Neuronal stem cell (in vitro differentiated cells): Measurements from ENCODE around the gene EYA3. TPM values are rescaled to one million over a fixed set of nuclear protein-coding genes. Genes with fewer than 3 reads are reported as not detected.

Source experiments
- DNase-seq: peaks from one replicate; pipeline ENCODE4 v3.0.0-alpha.2; 2013; ENCODE audit warnings: low spot score
- H2AFZ ChIP-seq: one replicate; pipeline ENCODE4 v1.6.1; 2013; ENCODE audit warnings: mild to moderate bottlenecking, low read length, inconsistent platforms
- H2AK5ac ChIP-seq: 2 replicates; pipeline ENCODE4 v1.6.1; 2013; ENCODE audit warnings: low read depth, mild to moderate bottlenecking, inconsistent platforms, low read length, moderate library complexity, mixed read lengths
- H2BK120ac ChIP-seq: 2 replicates; pipeline ENCODE4 v1.6.1; 2013; ENCODE audit warnings: low read depth, mild to moderate bottlenecking, inconsistent platforms, low read length, moderate library complexity, mixed read lengths
- H2BK12ac ChIP-seq: one replicate; pipeline ENCODE4 v1.6.1; 2013; ENCODE audit warnings: low read length, inconsistent platforms
- H2BK15ac ChIP-seq: 2 replicates; pipeline ENCODE4 v1.6.1; 2013; ENCODE audit warnings: mild to moderate bottlenecking, low read length, inconsistent platforms, mixed read lengths
- H2BK5ac ChIP-seq: one replicate; pipeline ENCODE4 v1.6.1; 2013; ENCODE audit warnings: inconsistent platforms, mild to moderate bottlenecking, low read length, moderate library complexity
- H3K14ac ChIP-seq: one replicate; pipeline ENCODE4 v1.6.1; 2013; ENCODE audit warnings: low read length, inconsistent platforms
- H3K18ac ChIP-seq: 2 replicates; pipeline ENCODE4 v1.6.1; 2013; ENCODE audit warnings: low read length, inconsistent platforms
- H3K23ac ChIP-seq: 2 replicates; pipeline ENCODE4 v1.6.1; 2013; ENCODE audit warnings: low read depth, mild to moderate bottlenecking, mixed read lengths, low read length, inconsistent platforms; ENCODE audit not compliant: poor library complexity
- H3K27ac ChIP-seq: replicated peaks from 3 replicates; pipeline ENCODE4 v1.5.1; 2013; ENCODE audit warnings: low read length, inconsistent platforms
- H3K27me3 ChIP-seq, 3 experiments: 2 replicates each; pipeline ENCODE4 v1.6.1; 2013; ENCODE audit warnings: low read length in 3 of 3, mild to moderate bottlenecking in 2 of 3, inconsistent platforms in 1 of 3, low read depth in 1 of 3, mixed read lengths in 1 of 3, moderate library complexity in 1 of 3; ENCODE audit not compliant: control insufficient read depth in 3 of 3, insufficient read depth in 3 of 3
- H3K36me3 ChIP-seq, 2 donors: replicated peaks in 1 of 2; 2 replicates each; pipeline ENCODE4 v1.6.1; 2013; ENCODE audit warnings: low read length in 2 of 2; ENCODE audit not compliant: control insufficient read depth in 2 of 2, insufficient read depth in 2 of 2
- H3K4ac ChIP-seq: 2 replicates; pipeline ENCODE4 v1.6.1; 2013; ENCODE audit warnings: inconsistent platforms, mild to moderate bottlenecking, low read length, moderate library complexity
- H3K4me1 ChIP-seq, 2 donors: 1 replicate in 1 of 2; 2 replicates in 1 of 2; pipeline ENCODE4 v1.6.1; 2013; ENCODE audit warnings: low read length in 2 of 2, low read depth in 1 of 2; ENCODE audit not compliant: control insufficient read depth in 2 of 2, insufficient read depth in 1 of 2
- H3K4me2 ChIP-seq: one replicate; pipeline ENCODE4 v1.6.1; 2013; ENCODE audit warnings: mild to moderate bottlenecking, low read length, inconsistent platforms; ENCODE audit not compliant: insufficient read depth, poor library complexity, severe bottlenecking
- H3K4me3 ChIP-seq, 2 donors: 2 replicates each; pipeline ENCODE4 v1.5.1; 2013; ENCODE audit warnings: low read length in 2 of 2, mild to moderate bottlenecking in 2 of 2, inconsistent platforms in 1 of 2, moderate library complexity in 1 of 2
- H3K79me1 ChIP-seq: one replicate; pipeline ENCODE4 v1.6.1; 2013; ENCODE audit warnings: low read depth, mild to moderate bottlenecking, inconsistent platforms, low read length, moderate library complexity
- H3K9ac ChIP-seq: one replicate; pipeline ENCODE4 v1.6.1; 2013; ENCODE audit warnings: mild to moderate bottlenecking, low read depth, low read length, inconsistent platforms; ENCODE audit not compliant: poor library complexity
- H3K9me3 ChIP-seq, 2 donors: replicated peaks in 1 of 2; 2 replicates each; pipeline versions ENCODE3 to v1.6.1; 2013; ENCODE audit warnings: low read length in 2 of 2, mild to moderate bottlenecking in 2 of 2, inconsistent platforms in 1 of 2, low read depth in 1 of 2, mixed read lengths in 1 of 2, moderate library complexity in 1 of 2; ENCODE audit not compliant: control insufficient read depth in 2 of 2, insufficient read depth in 1 of 2
- H4K8ac ChIP-seq: one replicate; pipeline ENCODE4 v1.6.1; 2013; ENCODE audit warnings: low read depth, mild to moderate bottlenecking, inconsistent platforms, low read length, moderate library complexity
- H4K91ac ChIP-seq: one replicate; pipeline ENCODE4 v1.6.1; 2013; ENCODE audit warnings: low read length, low read depth, mild to moderate bottlenecking, inconsistent platforms; ENCODE audit not compliant: poor library complexity
- WGBS, 2 donors: extraction: QIAGEN DNeasy Blood & Tissue Kit; methylation state at CpG; one replicate each; pipeline ENCODE4 v1.1.7; 2013; ENCODE audit warnings: missing lambda C conversion rate in 2 of 2, mixed read lengths in 1 of 2; ENCODE audit not compliant: insufficient read length in 2 of 2, insufficient replicate concordance in 1 of 2; ENCODE audit errors: extremely low coverage in 2 of 2; 5-methylcytosine and 5-hydroxymethylcytosine counted together
- polyA plus RNA-seq, 2 experiments: library from polyadenylated mRNA; stranded (reverse); fragments of 200-250 nt; gene quantifications; one replicate each; pipeline ENCODE4 v1.2.3, GENCODE V29; 2013

Gene EYA3, protein sequence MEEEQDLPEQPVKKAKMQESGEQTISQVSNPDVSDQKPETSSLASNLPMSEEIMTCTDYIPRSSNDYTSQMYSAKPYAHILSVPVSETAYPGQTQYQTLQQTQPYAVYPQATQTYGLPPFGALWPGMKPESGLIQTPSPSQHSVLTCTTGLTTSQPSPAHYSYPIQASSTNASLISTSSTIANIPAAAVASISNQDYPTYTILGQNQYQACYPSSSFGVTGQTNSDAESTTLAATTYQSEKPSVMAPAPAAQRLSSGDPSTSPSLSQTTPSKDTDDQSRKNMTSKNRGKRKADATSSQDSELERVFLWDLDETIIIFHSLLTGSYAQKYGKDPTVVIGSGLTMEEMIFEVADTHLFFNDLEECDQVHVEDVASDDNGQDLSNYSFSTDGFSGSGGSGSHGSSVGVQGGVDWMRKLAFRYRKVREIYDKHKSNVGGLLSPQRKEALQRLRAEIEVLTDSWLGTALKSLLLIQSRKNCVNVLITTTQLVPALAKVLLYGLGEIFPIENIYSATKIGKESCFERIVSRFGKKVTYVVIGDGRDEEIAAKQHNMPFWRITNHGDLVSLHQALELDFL
- 19.8 TPM for polyA plus RNA-seq (2013, experiment 1 of 2)
- 19.1 TPM for polyA plus RNA-seq (2013, experiment 2 of 2)

DNA sequence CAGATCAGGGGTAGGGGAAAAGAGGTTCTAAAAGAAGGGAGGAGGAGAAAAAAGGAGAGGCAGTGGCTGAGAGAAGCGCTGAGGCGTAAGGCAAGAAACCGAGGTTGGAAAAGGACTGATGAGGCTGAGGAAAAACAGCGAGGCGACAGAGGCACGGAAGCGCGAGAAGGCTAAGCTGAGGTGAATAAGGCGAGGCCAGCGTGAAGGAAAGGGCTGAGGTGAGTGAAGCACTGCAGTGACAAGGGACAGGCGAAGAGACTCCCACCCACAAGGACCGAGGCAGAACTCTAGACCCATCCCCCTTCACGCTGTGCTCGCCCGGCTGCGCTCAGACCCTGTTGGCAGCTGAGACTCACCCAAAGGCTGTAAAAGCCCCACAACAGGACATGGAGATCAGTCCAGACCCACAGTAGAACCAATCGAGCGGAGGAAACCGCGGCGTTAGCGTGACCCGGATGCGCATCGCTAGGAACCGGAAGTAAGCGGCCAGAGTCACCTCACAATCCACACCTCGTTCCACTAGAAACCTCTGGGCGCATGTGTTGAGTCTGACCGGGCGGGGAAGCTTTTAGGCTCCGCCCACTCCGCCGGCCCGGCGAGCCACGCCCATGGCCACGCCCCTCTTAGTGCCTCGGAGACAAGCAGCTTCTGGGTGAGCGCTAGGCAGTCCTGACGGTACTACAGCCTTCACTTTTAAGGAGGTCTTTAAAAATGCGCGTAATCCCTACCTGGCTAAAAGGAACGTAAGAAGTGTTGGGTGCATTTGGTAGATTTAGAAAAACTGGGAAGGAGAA, at the start of gene EYA3:
Gene EYA3 (minus strand): TSS at position 443 of the 794 bp plus-strand sequence. CDS start 30,584 bp downstream, outside the sequence.
- H3K27ac ChIP-seq: peak within 1 kb of the TSS; percentile 86
- H3K79me1 ChIP-seq: no peaks in the 10 kb centered on the region
- peak within 1 kb of the TSS; percentile 16 for H3K23ac ChIP-seq
- peak within 1 kb of the TSS; percentile 93 for H3K9ac ChIP-seq
- no peaks in the 10 kb centered on the region for H3K4me1 ChIP-seq
- no CpG with 5 or more reads among the region's 44 CpGs for WGBS, 2 donors
- H3K4me3 ChIP-seq: peak within 1 kb of the TSS; percentile 68 to 85
- H3K4ac ChIP-seq: no peak within 1 kb of the TSS
- no peaks in the 10 kb centered on the region for H3K27me3 ChIP-seq
- H3K18ac ChIP-seq: peak within 1 kb of the TSS; percentile 73
- H2BK15ac ChIP-seq: no peak within 1 kb of the TSS
- peak within 1 kb of the TSS; percentile 89 for H3K4me2 ChIP-seq
- H2AK5ac ChIP-seq: peak within 1 kb of the TSS; percentile 1
- no peak within 1 kb of the TSS for H2BK12ac ChIP-seq
- no peaks in the 10 kb centered on the region for H3K9me3 ChIP-seq
- H3K14ac ChIP-seq: no peak within 1 kb of the TSS
- H2BK120ac ChIP-seq: no peak within 1 kb of the TSS
- H2BK5ac ChIP-seq: peak within 1 kb of the TSS; percentile 13
- no peaks in the 10 kb centered on the region for H3K36me3 ChIP-seq
- no peak within 1 kb of the TSS for H4K91ac ChIP-seq
- no peak within 1 kb of the TSS for H4K8ac ChIP-seq
- peak within 1 kb of the TSS; percentile 90 for H2AFZ ChIP-seq
- peak; percentile 95 for DNase-seq

DNA sequence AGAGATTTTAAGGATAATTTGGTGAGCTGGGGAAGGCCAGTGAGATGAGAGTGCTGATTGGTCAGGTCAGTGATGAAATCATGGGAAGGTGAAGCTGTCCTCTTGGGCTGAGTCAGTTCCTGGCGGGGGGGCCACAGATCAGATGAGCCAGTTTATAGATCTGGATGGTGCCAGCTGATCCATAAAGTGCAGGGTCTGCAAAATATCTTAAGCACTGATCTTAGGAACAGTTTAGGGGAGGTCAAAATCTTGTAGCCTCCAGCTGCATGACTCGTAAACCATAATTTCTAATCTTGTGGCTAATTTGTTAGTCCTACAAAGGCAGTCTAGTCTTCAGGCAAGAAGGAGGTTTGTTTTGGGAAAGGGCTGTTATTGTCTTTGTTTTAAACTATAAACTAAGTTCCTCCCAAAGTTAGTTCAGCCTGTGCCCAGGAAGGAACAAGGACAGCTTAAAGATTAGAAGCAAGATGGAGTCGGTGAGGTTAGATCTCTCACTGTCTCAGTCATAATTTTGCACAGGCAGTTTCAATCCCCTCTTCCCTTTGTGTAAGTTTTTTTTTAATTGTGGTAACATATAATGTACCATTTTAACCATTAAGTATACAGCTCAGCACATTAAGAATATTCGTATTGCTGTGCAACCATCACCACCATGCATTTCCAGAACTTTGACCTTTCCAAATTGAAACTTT, 48.7 kb upstream of the EYA3 start:
- H3K27me3 ChIP-seq: peaks cover 0 to 4% (median 0%) of the 10 kb centered on the region in 3 experiments
- no peak overlapping the region for H3K14ac ChIP-seq
- no peak overlapping the region for H4K8ac ChIP-seq
- no peak overlapping the region for H3K23ac ChIP-seq
- no peak for DNase-seq
- H3K36me3 ChIP-seq: no peaks in the 10 kb centered on the region
- H3K4me1 ChIP-seq: no peaks in the 10 kb centered on the region
- no peak overlapping the region for H2AK5ac ChIP-seq
- H2BK12ac ChIP-seq: no peak overlapping the region
- no peak overlapping the region for H2BK15ac ChIP-seq
- H2AFZ ChIP-seq: no peak overlapping the region
- H3K9me3 ChIP-seq: no peaks in the 10 kb centered on the region
- H3K79me1 ChIP-seq: no peaks in the 10 kb centered on the region
- no peak overlapping the region for H3K9ac ChIP-seq
- no CpG with 5 or more reads among the region's 4 CpGs for WGBS, 2 donors
- no peak overlapping the region for H4K91ac ChIP-seq
- no peak overlapping the region for H3K4me2 ChIP-seq
- no peak overlapping the region for H3K4ac ChIP-seq
- H3K27ac ChIP-seq: no peak overlapping the region
- H3K18ac ChIP-seq: no peak overlapping the region
- H2BK120ac ChIP-seq: no peak overlapping the region
- H2BK5ac ChIP-seq: no peak overlapping the region
- no peak overlapping the region for H3K4me3 ChIP-seq

DNA sequence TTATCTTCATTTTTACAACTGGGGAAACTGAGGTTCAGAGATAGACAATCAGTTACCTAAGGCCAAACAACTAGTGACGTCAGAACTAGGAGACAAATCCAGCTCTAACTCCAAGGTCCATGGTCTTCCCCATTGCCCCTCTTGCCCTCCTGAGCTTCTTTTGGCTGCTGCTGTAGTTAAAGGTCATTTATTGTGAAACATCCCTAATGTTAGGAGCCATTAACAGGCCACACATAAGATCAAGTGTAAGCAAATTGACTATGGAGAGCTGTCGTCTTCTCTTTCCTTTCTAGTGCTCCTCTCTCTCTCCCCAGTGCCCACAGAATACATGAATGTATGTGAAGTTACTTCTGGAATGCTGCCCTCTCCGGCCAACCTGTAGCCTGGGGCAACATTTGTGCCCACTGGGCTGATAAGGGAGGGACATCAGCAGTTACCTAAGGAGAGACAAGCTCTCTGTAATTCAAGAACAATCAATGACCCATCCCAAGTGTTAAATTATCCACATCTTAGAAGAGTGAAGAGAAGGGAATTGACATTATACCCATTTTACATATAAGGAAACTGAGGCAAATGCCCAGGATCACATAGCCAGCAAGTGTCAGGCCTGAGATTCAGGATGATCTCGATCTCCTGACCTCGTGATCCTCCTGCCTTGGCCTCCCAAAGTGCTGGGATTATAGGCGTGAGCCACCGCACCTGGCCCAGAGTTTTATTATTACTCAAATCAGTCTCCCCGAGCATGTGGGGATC, 47.9 kb upstream of the EYA3 start:
- no CpG with 5 or more reads among the region's 8 CpGs for WGBS, 2 donors

More for the DNA sequence above, 47.9 kb upstream of the EYA3 start:
- Histone ChIP-seq H2BK120ac (no peak overlapping the region), H3K18ac (no peak overlapping the region), H3K36me3 (no peaks in the 10 kb centered on the region), H3K27me3 (peaks cover 0 to 3% (median 0%) of the 10 kb centered on the region in 3 experiments), H4K8ac (no peak overlapping the region), H3K79me1 (no peaks in the 10 kb centered on the region), H2BK5ac (no peak overlapping the region), H2AFZ (no peak overlapping the region), H3K14ac (no peak overlapping the region), H3K27ac (no peak overlapping the region), H3K23ac (no peak overlapping the region), H2BK15ac (no peak overlapping the region), H4K91ac (no peak overlapping the region), H3K4ac (no peak overlapping the region), H3K9ac (no peak overlapping the region), H2AK5ac (no peak overlapping the region), H2BK12ac (no peak overlapping the region), H3K4me2 (no peak overlapping the region), H3K4me3 (no peak overlapping the region), H3K9me3 (no peaks in the 10 kb centered on the region), H3K4me1 (no peaks in the 10 kb centered on the region)
- no peak for DNase-seq
